Tibial artery (tissue), 4 donors: ENCODE data around the gene PTPN18.
A peak's percentile ranks its signal among the peaks of the same experiment; 100 is the strongest.
"Not testable (repeated sequence)": the region's sequence is repeated elsewhere in the genome, so short reads cannot be mapped to it uniquely, and the experiment has no call there.

Source experiments
- DNase-seq, 2 donors: peaks; one replicate each; pipeline ENCODE4 v3.0.0-alpha.2; 2019
- H3K27ac ChIP-seq, 2 donors: fragments of 200-600 bp; sonication (generic) in 1 of 2; 1 replicate in 1 of 2; 2 replicates in 1 of 2; pipeline ENCODE4 v1.5.1; 2018 to 2019; ENCODE audit warnings: mild to moderate bottlenecking in 1 of 2
- H3K27me3 ChIP-seq, 2 donors: fragments of 200-600 bp; sonication (generic) in 1 of 2; one replicate each; pipeline versions ENCODE4 v1.5.1 to v1.6.0; 2016 to 2019
- H3K36me3 ChIP-seq, 3 donors: fragments of 200-600 bp; sonication (generic) in 2 of 3; one replicate each; pipeline ENCODE4 v1.5.1; 2016 to 2019; ENCODE audit warnings: mild to moderate bottlenecking in 2 of 3
- H3K4me1 ChIP-seq, 4 donors: fragments of 200-600 bp; sonication (generic) in 2 of 4; 1 replicate in 3 of 4; 2 replicates in 1 of 4; pipeline ENCODE4 v1.5.1; 2016 to 2019
- H3K4me3 ChIP-seq, 2 donors: fragments of 200-600 bp; sonication (generic) in 1 of 2; 1 replicate in 1 of 2; 2 replicates in 1 of 2; pipeline ENCODE4 v1.5.1; 2018 to 2019; ENCODE audit warnings: mild to moderate bottlenecking in 2 of 2
- H3K9me3 ChIP-seq, 3 donors: fragments of 200-600 bp; sonication (generic) in 1 of 3; one replicate each; pipeline ENCODE4 v1.5.1; 2016 to 2019
- CTCF ChIP-seq, 2 experiments: fragments of 200-600 bp in 1 of 2; fragments of 450-650 bp in 1 of 2; IDR thresholded peaks; one replicate each; pipeline ENCODE4 v1.5.1; 2017 to 2019; ENCODE audit warnings: antibody characterized with exemption in 2 of 2, mild to moderate bottlenecking in 1 of 2, moderate library complexity in 1 of 2
- intact Hi-C: fragments of 100-400 bp; cut with DNase I; formaldehyde crosslinking; loops from one replicate; pipeline ENCODE4 v1.15.0; 2023; ENCODE audit warnings: low total_unique reads

PTPN18 gene

GRCh38 chr2:130390460-130391057 lies 34.7 kb downstream of the PTPN18 start:
- H3K36me3 ChIP-seq = no peaks in the 10 kb centered on the region
- peak overlapping the region; percentile 83 to 90 for H3K27ac ChIP-seq
- no peak for TF ChIP-seq CTCF (IDR thresholded peaks at IDR 0.05)
- no peaks in the 10 kb centered on the region for H3K27me3 ChIP-seq
- H3K4me3 ChIP-seq = peak overlapping the region; percentile 64 to 92
- no peaks in the 10 kb centered on the region for H3K9me3 ChIP-seq
- peak in 1 of 2 donors; percentile 53 for DNase-seq
- intact Hi-C loops = no loop called here
- peaks cover 0 to 21% (median 13%) of the 10 kb centered on the region in 4 donors for H3K4me1 ChIP-seq

GRCh38 chr2:130391058-130391871 lies 35.4 kb downstream of the PTPN18 start:
- H3K9me3 ChIP-seq = no peaks in the 10 kb centered on the region
- peak overlapping the region; percentile 64 to 92 for H3K4me3 ChIP-seq
- H3K36me3 ChIP-seq = no peaks in the 10 kb centered on the region
- peak overlapping the region; percentile 83 to 90 for H3K27ac ChIP-seq
- no peak for TF ChIP-seq CTCF (IDR thresholded peaks at IDR 0.05)
- peaks cover 0 to 21% (median 13%) of the 10 kb centered on the region in 4 donors for H3K4me1 ChIP-seq
- H3K27me3 ChIP-seq = no peaks in the 10 kb centered on the region
- intact Hi-C loops = no loop called here
- DNase-seq = peak; percentile 75 to 84

GRCh38 chr2:130391872-130392670 lies 36.2 kb downstream of the PTPN18 start:
- Histone ChIP-seq H3K27ac (peak overlapping the region; percentile 83 to 90), H3K9me3 (no peaks in the 10 kb centered on the region), H3K4me1 (peaks cover 0 to 21% (median 13%) of the 10 kb centered on the region in 4 donors), H3K4me3 (peak overlapping the region; percentile 64 to 92), H3K36me3 (no peaks in the 10 kb centered on the region), H3K27me3 (no peaks in the 10 kb centered on the region)
- intact Hi-C loops = no loop called here
- no peak for TF ChIP-seq CTCF (IDR thresholded peaks at IDR 0.05)
- DNase-seq = no peak

- TF ChIP-seq CTCF (IDR thresholded peaks at IDR 0.05) = no peak
- H3K27me3 ChIP-seq = no peaks in the 10 kb centered on the region
- peaks cover 0 to 17% (median 12%) of the 10 kb centered on the region in 4 donors for H3K4me1 ChIP-seq
- DNase-seq = no peak
- intact Hi-C loops = no loop called here
- H3K27ac ChIP-seq = no peak overlapping the region
- no peaks in the 10 kb centered on the region for H3K9me3 ChIP-seq
- no peak overlapping the region for H3K4me3 ChIP-seq
- H3K36me3 ChIP-seq = no peaks in the 10 kb centered on the region
These were observed 37.6 kb downstream of the PTPN18 start for GRCh38 chr2:130393318-130393910.

- intact Hi-C loops, H3K9me3 ChIP-seq, H3K27ac ChIP-seq, H3K4me1 ChIP-seq, H3K36me3 ChIP-seq, H3K27me3 ChIP-seq, H3K4me3 ChIP-seq, DNase-seq: not testable (repeated sequence)
These were observed 50.4 kb downstream of the PTPN18 start for GRCh38 chr2:130406280-130406679.

- H3K4me1 ChIP-seq, H3K27me3 ChIP-seq, DNase-seq, H3K27ac ChIP-seq, intact Hi-C loops, H3K4me3 ChIP-seq, H3K9me3 ChIP-seq, H3K36me3 ChIP-seq: not testable (repeated sequence)
These were observed 60.8 kb downstream of the PTPN18 start for GRCh38 chr2:130416693-130417092.

GRCh38 chr2:130418845-130419244 lies 63.0 kb downstream of the PTPN18 start:
- H3K36me3 ChIP-seq, intact Hi-C loops, H3K27ac ChIP-seq, H3K4me1 ChIP-seq, H3K9me3 ChIP-seq, H3K4me3 ChIP-seq, H3K27me3 ChIP-seq, DNase-seq: not testable (repeated sequence)
